Inflammatory macrophage treated with lipopolysaccharide for 1 hour (primary cell): ENCODE data around the gene RHBG.
"Not testable (repeated sequence)": the region's sequence is repeated elsewhere in the genome, so short reads cannot be mapped to it uniquely, and the experiment has no call there.

ENCODE experiments used
- DNase-seq, 2 donors: peaks; one replicate each; pipeline ENCODE4 v3.0.0-alpha.2; 2020 to 2022

The RHBG gene

GRCh38 chr1:156365754-156366153 lies 3.3 kb upstream of the RHBG start:
- no peak for DNase-seq

GRCh38 chr1:156366378-156367166 lies 2.4 kb upstream of the RHBG start:
- no peak for DNase-seq

GRCh38 chr1:156367383-156368156 lies 1.4 kb upstream of the RHBG start:
- no peak for DNase-seq

- DNase-seq, result no peak
Observed at GRCh38 chr1:156368157-156368658, 803 bp upstream of the RHBG start.

GRCh38 chr1:156369685-156370286 lies 775 bp downstream of the RHBG start:
- DNase-seq, result not testable (repeated sequence)

- DNase-seq, result peak; percentile 75 to 90
Observed at GRCh38 chr1:156371553-156372264, 2.7 kb downstream of the RHBG start.

DNA sequence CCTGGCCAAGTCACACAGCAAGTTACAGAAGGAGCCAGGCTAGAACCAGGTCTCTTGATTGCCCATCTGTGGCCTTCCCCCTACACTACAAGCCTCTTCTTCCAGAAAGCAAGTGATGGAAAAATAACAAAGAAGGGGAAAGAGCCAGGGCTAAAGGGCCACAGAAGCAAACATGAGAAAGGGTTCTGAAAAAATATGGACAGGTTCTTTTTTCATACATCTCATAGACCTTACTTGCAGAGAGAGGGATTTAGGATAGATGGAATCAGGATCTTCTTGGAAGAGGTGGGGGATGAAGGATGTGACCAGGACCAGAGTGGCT lies 3.2 kb downstream of the RHBG start:
- DNase-seq, result peak in 1 of 2 donors; percentile 78

DNA sequence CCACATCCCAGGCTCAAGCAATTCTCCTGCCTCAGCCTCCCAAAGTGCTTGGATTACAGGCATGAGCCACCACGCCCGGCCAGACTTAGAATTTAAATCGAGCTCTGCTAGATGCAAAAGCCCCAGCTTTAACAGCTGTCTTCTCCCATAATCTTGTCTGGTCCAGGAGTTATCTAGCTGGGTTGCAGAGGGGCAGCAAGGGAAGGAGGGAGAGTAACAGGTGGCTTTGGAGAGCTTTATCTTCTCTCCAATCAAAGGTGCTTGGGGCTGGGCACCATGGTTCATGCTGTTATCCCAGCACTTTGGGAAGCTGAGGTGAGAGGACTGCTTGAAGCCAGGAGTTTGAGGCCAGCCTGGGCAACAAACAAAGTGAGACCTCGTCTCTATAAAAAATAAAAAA lies 3.9 kb downstream of the RHBG start:
- DNase-seq, result no peak

DNA sequence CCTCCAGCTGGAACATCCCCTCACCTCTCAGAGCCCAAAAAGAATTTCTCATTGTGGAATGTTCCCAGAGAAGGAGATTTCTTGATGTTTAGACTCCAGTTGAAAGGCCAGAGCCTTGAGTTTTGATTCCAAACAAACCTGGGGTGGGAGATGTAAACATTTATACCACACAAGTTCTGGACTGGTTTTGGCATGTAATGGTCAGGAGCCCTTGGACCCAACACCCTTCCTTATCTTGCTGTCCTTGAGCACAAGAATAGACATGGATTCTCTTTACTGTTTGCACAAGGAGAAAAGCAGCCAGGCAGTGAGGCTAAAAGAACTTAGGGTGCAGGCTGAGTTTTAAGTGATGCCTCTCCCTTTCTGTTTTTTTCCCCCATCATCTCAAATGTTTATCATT lies 4.5 kb downstream of the RHBG start:
- DNase-seq, result no peak

GRCh38 chr1:156376146-156376545 lies 7.1 kb downstream of the RHBG start:
- DNase-seq, result peak; percentile 88 to 90

DNA sequence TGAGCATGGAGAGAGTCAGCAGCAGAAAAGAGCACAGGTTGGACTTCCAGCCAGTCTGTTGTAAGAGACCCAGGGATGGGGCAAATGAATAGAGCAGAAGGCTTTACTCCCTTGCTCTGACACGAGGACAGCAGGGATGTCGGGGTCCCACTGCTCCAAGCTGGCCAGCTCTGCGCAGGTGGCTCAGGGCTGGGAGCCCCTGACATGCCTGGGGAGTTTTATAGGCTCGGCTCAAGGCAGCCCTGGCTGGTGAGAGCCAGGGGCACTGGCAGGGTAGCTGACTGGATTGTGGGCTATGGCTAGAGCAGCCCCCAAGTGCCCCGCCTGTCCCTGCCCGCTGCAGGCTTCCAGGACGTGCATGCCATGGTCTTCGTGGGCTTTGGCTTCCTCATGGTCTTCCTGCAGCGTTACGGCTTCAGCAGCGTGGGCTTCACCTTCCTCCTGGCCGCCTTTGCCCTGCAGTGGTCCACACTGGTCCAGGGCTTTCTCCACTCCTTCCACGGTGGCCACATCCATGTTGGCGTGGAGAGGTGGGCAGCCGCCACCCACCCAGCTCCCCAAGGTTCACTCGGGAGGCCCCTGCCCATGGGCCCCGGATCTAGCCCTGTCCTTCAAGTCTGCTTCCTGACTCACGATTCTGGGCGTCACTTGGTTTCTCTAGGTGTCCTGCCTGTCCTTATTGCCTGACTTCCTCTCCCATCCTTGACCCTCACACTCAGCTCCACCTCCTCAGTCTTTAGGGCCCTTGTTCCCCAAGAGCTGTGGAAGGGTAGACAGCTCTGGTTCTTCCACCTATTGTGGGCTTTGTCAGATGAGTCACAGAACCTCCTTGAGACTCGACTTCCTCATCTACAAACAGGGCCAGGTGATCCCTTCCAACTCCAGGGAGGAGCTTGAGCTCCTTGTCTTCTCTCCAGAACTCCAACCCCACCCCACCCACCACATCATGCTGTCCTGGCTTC lies 8.2 kb downstream of the RHBG start:
- DNase-seq, result peak in 1 of 2 donors; percentile 6

- DNase-seq, result no peak
Observed at GRCh38 chr1:156378557-156378956, 9.5 kb downstream of the RHBG start.

- no peak for DNase-seq
Observed at GRCh38 chr1:156379420-156380165, 10.6 kb downstream of the RHBG start.

- no peak for DNase-seq
Observed at GRCh38 chr1:156382561-156382960, 13.6 kb downstream of the RHBG start.

- DNase-seq, result peak in 1 of 2 donors; percentile 70
Observed at GRCh38 chr1:156383023-156383422, 14.0 kb downstream of the RHBG start.

DNA sequence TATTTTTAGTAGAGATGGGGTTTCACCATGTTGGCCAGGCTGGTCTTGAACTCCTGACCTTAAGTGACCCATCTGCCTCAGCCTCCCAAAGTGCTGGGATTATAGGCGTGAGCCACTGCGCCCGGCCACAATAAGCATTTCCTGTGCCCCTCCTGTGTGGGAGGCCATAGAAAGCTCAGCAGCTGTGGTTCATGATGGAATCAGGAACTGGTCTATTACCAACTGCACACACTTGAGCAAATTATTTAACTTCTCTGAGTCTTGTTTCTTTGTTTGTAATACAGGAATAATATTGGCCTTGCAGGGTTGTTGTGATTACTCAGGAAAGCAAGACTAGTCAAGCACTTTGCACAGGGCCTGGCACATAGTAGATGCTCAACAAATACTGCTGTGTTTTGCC lies 15.0 kb downstream of the RHBG start:
- DNase-seq, result peak; percentile 63 to 73

GRCh38 chr1:156384658-156385057 lies 15.6 kb downstream of the RHBG start:
- DNase-seq, result no peak

GRCh38 chr1:156385534-156386031 lies 16.6 kb downstream of the RHBG start:
- DNase-seq, result peak in 1 of 2 donors; percentile 78

- no peak for DNase-seq
Observed at GRCh38 chr1:156386134-156386901, 17.3 kb downstream of the RHBG start.
